PFSK-1 (cell line): Measurements from ENCODE around the gene CHSY3.

Source experiments
- FOXP2 ChIP-seq: optimal IDR thresholded peaks from 2 replicates; pipeline ENCODE3; 2011; ENCODE audit warnings: borderline replicate concordance, control low read depth, inconsistent platforms; ENCODE audit not compliant: insufficient read depth; ENCODE audit errors: extremely low read length, extremely low read depth
- POLR2AphosphoS5 ChIP-seq: IDR thresholded peaks from 2 replicates; pipeline ENCODE4 v1.6.1; 2012; ENCODE audit warnings: low read depth, mild to moderate bottlenecking, control low read depth, low read length, moderate library complexity
- REST ChIP-seq, 2 experiments: IDR thresholded peaks; 2 replicates each; pipeline versions ENCODE4 v1.6.1 to v1.8.0; 2011 to 2012; ENCODE audit warnings: low read depth in 2 of 2, low read length in 2 of 2, control low read depth in 1 of 2, inconsistent platforms in 1 of 2, mild to moderate bottlenecking in 1 of 2, moderate library complexity in 1 of 2; ENCODE audit not compliant: insufficient read depth in 1 of 2
- SIN3A ChIP-seq: IDR thresholded peaks from 2 replicates; pipeline ENCODE4 v1.6.1; 2012; ENCODE audit warnings: mild to moderate bottlenecking, low read length, moderate library complexity, borderline replicate concordance; ENCODE audit not compliant: insufficient read depth
- TAF1 ChIP-seq: IDR thresholded peaks from 2 replicates; pipeline ENCODE4 v1.6.1; 2012; ENCODE audit warnings: low read length, control low read depth, borderline replicate concordance; ENCODE audit not compliant: insufficient read depth

The CHSY3 gene

GRCh38 chr5:129960831-129961230 lies 56.6 kb downstream of the CHSY3 start:
- TF ChIP-seq TAF1 (no peak), FOXP2 (no peak), SIN3A (no peak), POLR2AphosphoS5 (no peak), REST (IDR thresholded peaks at IDR 0.05; ENCODE audit: insufficient read depth in 1 of 2, low read depth in 2 of 2, low read length in 2 of 2) (no peak)

GRCh38 chr5:129962506-129962905 lies 58.2 kb downstream of the CHSY3 start:
- TF ChIP-seq REST (IDR thresholded peaks at IDR 0.05; ENCODE audit: insufficient read depth in 1 of 2, low read depth in 2 of 2, low read length in 2 of 2) (no peak), FOXP2 (no peak), POLR2AphosphoS5 (no peak), TAF1 (no peak), SIN3A (no peak)

- TF ChIP-seq TAF1: no peak
- no peak for TF ChIP-seq POLR2AphosphoS5
- no peak for TF ChIP-seq FOXP2
- no peak for TF ChIP-seq SIN3A
- no peak for TF ChIP-seq REST (IDR thresholded peaks at IDR 0.05; ENCODE audit: insufficient read depth in 1 of 2, low read depth in 2 of 2, low read length in 2 of 2)
These were observed 59.1 kb downstream of the CHSY3 start for GRCh38 chr5:129963359-129963758.

- TF ChIP-seq POLR2AphosphoS5: no peak
- no peak for TF ChIP-seq SIN3A
- no peak for TF ChIP-seq FOXP2
- no peak for TF ChIP-seq TAF1
- TF ChIP-seq REST (IDR thresholded peaks at IDR 0.05; ENCODE audit: insufficient read depth in 1 of 2, low read depth in 2 of 2, low read length in 2 of 2): no peak
These were observed 61.8 kb downstream of the CHSY3 start for GRCh38 chr5:129966071-129966470.

GRCh38 chr5:129971714-129972113 lies 67.4 kb downstream of the CHSY3 start:
- TF ChIP-seq FOXP2 (no peak), POLR2AphosphoS5 (no peak), REST (IDR thresholded peaks at IDR 0.05; ENCODE audit: insufficient read depth in 1 of 2, low read depth in 2 of 2, low read length in 2 of 2) (no peak), SIN3A (no peak), TAF1 (no peak)
